SU-DHL-6 (cell line): Measurements from ENCODE around the gene PLCB2.
A peak's percentile ranks its signal among the peaks of the same experiment; 100 is the strongest.

Experiments
- H2AFZ ChIP-seq: fragments of 200-600 bp; sonication (generic); 2 replicates; pipeline ENCODE4 v1.6.1; 2014; ENCODE audit warnings: low read depth, mild to moderate bottlenecking, moderate library complexity, mixed read lengths, antibody characterized with exemption, low read length; ENCODE audit not compliant: severe bottlenecking
- H3F3A ChIP-seq: fragments of 200-600 bp; shearing (Covaris generic); 2 replicates; pipeline ENCODE4 v1.6.0; 2016; ENCODE audit warnings: antibody characterized with exemption, mild to moderate bottlenecking; ENCODE audit not compliant: insufficient read depth
- H3K27ac ChIP-seq: fragments of 200-600 bp; sonication (generic); 2 replicates; pipeline ENCODE4 v1.5.1; 2016; ENCODE audit warnings: low read depth, mild to moderate bottlenecking, low read length, moderate library complexity, mixed read lengths
- H3K27me3 ChIP-seq: fragments of 200-600 bp; sonication (generic), shearing (Covaris generic); 2 replicates; pipeline ENCODE4 v1.6.0; 2014; ENCODE audit warnings: mild to moderate bottlenecking, low read length
- H3K36me3 ChIP-seq: fragments of 200-600 bp; sonication (generic); 2 replicates; pipeline ENCODE4 v1.6.1; 2014; ENCODE audit warnings: mild to moderate bottlenecking, low read length, mixed read lengths
- H3K4me2 ChIP-seq: fragments of 300-600, 200-600 bp; shearing (Covaris generic), sonication (generic); 2 replicates; pipeline ENCODE4 v1.6.0; 2014; ENCODE audit warnings: low read length, low read depth, mild to moderate bottlenecking; ENCODE audit not compliant: poor library complexity, severe bottlenecking
- H3K4me3 ChIP-seq: fragments of 200-600 bp; sonication (generic); 2 replicates; pipeline ENCODE4 v1.5.1; 2014; ENCODE audit warnings: antibody characterized with exemption, low read length, mild to moderate bottlenecking, mixed read lengths; ENCODE audit not compliant: insufficient read depth, poor library complexity, severe bottlenecking
- H3K79me2 ChIP-seq: fragments of 200-600 bp; sonication (generic); 2 replicates; pipeline ENCODE4 v1.6.1; 2014; ENCODE audit warnings: mild to moderate bottlenecking, low read length, moderate library complexity; ENCODE audit not compliant: insufficient read depth
- H3K9ac ChIP-seq: fragments of 200-600 bp; sonication (generic); 2 replicates; pipeline ENCODE4 v1.7.0; 2014; ENCODE audit warnings: mild to moderate bottlenecking, low read length
- H3K9me2 ChIP-seq: fragments of 200-600 bp; sonication (generic); replicated peaks from 2 replicates; pipeline ENCODE4 v1.6.1; 2014; ENCODE audit warnings: low read length; ENCODE audit not compliant: insufficient read depth
- H3K9me3 ChIP-seq: fragments of 200-600 bp; sonication (generic); 2 replicates; pipeline ENCODE4 v1.6.1; 2014; ENCODE audit warnings: low read length, mixed read lengths; ENCODE audit not compliant: insufficient read depth
- H4K20me1 ChIP-seq: fragments of 200-600 bp; sonication (generic); 2 replicates; pipeline ENCODE4 v1.6.1; 2014; ENCODE audit warnings: low read depth, mild to moderate bottlenecking, antibody characterized with exemption, low read length, moderate library complexity, mixed read lengths
- EZH2phosphoT487 ChIP-seq: fragments of 200-600 bp; sonication (generic), shearing (Covaris generic); conservative IDR thresholded peaks from 2 replicates; pipeline ENCODE4 v1.6.1; 2018; ENCODE audit warnings: mild to moderate bottlenecking, antibody characterized with exemption, low read length, moderate library complexity, mixed read lengths
- TF ChIP-seq, protein P1 (sequence below): fragments of 200-600 bp; sonication (generic); IDR thresholded peaks from one replicate; pipeline ENCODE4 v1.5.1; 2017; ENCODE audit warnings: antibody characterized with exemption, mild to moderate bottlenecking, low read length, moderate library complexity; ENCODE audit not compliant: insufficient read depth, poor library complexity, severe bottlenecking

Gene PLCB2

DNA sequence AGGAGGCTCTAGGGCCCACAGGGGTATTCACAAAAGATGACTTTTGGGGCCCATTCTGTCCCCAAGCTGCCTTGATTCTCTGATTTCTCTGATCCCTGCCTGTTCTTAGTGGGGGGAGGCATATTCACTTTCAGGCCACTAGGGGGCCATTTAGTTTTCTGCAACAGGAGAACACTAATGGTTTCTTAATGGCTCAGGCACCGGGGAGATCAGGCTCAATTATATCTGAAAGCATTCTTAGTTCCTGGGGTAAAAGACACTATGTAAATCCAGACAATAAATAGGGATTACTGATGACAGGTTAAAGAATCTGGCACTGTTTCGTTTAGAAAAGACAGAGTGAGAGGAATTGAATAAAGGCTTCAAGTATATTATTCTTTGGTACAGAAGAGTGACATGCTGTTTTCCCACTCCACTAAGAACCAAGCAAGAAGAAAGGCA is 13.2 kb upstream of the PLCB2 start:
- Histone ChIP-seq H3K4me3 (no peak overlapping the region), H3K36me3 (no peaks in the 10 kb centered on the region), H3K27me3 (no peaks in the 10 kb centered on the region), H4K20me1 (no peaks in the 10 kb centered on the region), H3F3A (no peaks in the 10 kb centered on the region), H3K9me2 (no peaks in the 10 kb centered on the region), H3K9ac (no peak overlapping the region), H2AFZ (no peak overlapping the region), H3K9me3 (no peaks in the 10 kb centered on the region), H3K79me2 (no peaks in the 10 kb centered on the region), H3K27ac (no peak overlapping the region), H3K4me2 (no peak overlapping the region)
- TF ChIP-seq, protein P1, sequence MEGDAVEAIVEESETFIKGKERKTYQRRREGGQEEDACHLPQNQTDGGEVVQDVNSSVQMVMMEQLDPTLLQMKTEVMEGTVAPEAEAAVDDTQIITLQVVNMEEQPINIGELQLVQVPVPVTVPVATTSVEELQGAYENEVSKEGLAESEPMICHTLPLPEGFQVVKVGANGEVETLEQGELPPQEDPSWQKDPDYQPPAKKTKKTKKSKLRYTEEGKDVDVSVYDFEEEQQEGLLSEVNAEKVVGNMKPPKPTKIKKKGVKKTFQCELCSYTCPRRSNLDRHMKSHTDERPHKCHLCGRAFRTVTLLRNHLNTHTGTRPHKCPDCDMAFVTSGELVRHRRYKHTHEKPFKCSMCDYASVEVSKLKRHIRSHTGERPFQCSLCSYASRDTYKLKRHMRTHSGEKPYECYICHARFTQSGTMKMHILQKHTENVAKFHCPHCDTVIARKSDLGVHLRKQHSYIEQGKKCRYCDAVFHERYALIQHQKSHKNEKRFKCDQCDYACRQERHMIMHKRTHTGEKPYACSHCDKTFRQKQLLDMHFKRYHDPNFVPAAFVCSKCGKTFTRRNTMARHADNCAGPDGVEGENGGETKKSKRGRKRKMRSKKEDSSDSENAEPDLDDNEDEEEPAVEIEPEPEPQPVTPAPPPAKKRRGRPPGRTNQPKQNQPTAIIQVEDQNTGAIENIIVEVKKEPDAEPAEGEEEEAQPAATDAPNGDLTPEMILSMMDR: peak; percentile 93
- TF ChIP-seq EZH2phosphoT487: no peak

DNA sequence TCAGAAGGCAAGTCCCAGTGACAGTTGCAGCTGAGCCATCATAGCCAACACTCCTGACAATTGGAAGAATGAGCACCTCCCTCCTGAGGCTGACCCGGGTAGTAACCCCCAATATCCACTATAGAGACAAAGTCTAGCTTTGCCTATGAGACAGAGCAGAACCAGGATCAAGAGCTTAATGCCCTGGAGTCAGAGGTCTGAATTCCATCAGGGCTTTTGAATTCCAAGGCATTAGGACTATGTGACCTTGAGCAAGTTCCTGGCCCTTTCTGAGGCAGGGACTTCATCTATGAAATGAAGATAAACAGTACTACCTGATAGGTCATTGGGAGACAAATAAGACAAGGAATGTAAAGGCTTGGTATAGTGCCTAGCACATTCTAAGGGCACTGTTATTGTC is 12.7 kb upstream of the PLCB2 start:
- TF ChIP-seq, protein P1: no peak
- no peak for TF ChIP-seq EZH2phosphoT487
- no peaks in the 10 kb centered on the region for H3K9me3 ChIP-seq
- no peak overlapping the region for H3K27ac ChIP-seq
- no peak overlapping the region for H3K4me2 ChIP-seq
- no peaks in the 10 kb centered on the region for H4K20me1 ChIP-seq
- no peaks in the 10 kb centered on the region for H3K36me3 ChIP-seq
- no peaks in the 10 kb centered on the region for H3K27me3 ChIP-seq
- H3K9ac ChIP-seq: no peak overlapping the region
- H3K4me3 ChIP-seq: no peak overlapping the region
- no peak overlapping the region for H2AFZ ChIP-seq
- no peaks in the 10 kb centered on the region for H3K79me2 ChIP-seq
- H3F3A ChIP-seq: no peaks in the 10 kb centered on the region
- H3K9me2 ChIP-seq: no peaks in the 10 kb centered on the region

DNA sequence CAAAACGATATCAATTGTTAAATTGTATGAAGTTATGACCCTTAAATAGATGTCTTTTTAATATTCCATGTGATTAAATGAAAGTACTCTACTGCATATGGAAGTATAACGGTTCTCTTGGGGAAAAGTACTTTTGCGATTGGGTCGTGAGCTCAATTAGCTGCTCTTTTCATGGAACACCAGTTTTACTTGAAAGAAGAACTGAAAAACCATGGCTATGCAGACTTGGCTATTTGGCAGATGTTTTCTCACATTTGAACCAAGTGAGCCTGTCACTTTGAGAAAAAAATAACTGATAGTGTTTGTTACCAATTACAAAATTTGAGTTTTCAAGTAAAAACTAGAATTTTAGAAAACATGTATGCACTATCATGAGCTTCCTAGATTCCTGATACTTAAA is 9.8 kb upstream of the PLCB2 start:
- Histone ChIP-seq H2AFZ (no peak overlapping the region), H3K27me3 (no peaks in the 10 kb centered on the region), H3K36me3 (no peaks in the 10 kb centered on the region), H3K9me3 (no peaks in the 10 kb centered on the region), H3K9ac (no peak overlapping the region), H3K9me2 (no peaks in the 10 kb centered on the region), H3K4me3 (no peak overlapping the region), H4K20me1 (no peaks in the 10 kb centered on the region), H3K4me2 (no peak overlapping the region), H3F3A (no peaks in the 10 kb centered on the region), H3K79me2 (no peaks in the 10 kb centered on the region), H3K27ac (no peak overlapping the region)
- TF ChIP-seq, protein P1: no peak
- TF ChIP-seq EZH2phosphoT487: no peak

DNA sequence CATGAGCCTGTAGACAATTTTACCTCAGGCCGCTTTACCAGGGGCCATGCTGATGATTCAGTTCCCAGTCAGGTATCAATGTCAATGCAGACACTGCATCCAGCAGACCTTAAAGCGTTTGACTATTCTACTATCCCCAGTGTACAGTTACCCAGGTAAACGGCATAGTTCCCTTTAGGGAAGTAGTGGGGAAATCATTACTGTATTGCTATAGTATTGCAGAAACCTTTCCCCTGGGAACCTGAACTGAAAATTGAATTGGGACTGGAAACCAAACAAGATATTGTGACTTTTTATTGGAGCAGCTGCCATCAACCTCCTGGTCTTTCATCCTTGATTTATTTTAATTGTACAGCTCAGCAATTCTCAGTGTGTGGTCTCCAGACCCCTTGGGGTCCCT is 9.2 kb upstream of the PLCB2 start:
- Histone ChIP-seq H2AFZ (no peak overlapping the region), H3K9me2 (no peaks in the 10 kb centered on the region), H4K20me1 (no peaks in the 10 kb centered on the region), H3K79me2 (no peaks in the 10 kb centered on the region), H3K4me3 (no peak overlapping the region), H3K27me3 (no peaks in the 10 kb centered on the region), H3F3A (no peaks in the 10 kb centered on the region), H3K36me3 (no peaks in the 10 kb centered on the region), H3K9me3 (no peaks in the 10 kb centered on the region), H3K27ac (no peak overlapping the region), H3K4me2 (no peak overlapping the region), H3K9ac (no peak overlapping the region)
- TF ChIP-seq, protein P1: no peak
- no peak for TF ChIP-seq EZH2phosphoT487
